WTC11 (cell line): ENCODE measurements around the gene APH1B. TPM values are rescaled to one million over a fixed set of nuclear protein-coding genes. Genes with fewer than 3 reads are reported as not detected.
A peak's percentile ranks its signal among the peaks of the same experiment; 100 is the strongest.

Source experiments
- ATAC-seq: fragments of 200-7000 bp; cut with Tn5 transposase; 2 replicates; pipeline ENCODE4 v1.10.0; 2021; ENCODE audit warnings: mild to moderate bottlenecking, moderate library complexity
- CTCF ChIA-PET: fragments of 300-600 bp; sonication (Branson Sonifier 250); formaldehyde crosslinking; loops from one replicate; lab custom pipeline; 2021; ENCODE audit warnings: antibody characterized with exemption; lab: Charles Lee
- POLR2A ChIA-PET: fragments of 350-600 bp; sonication (Branson Sonifier 250); formaldehyde crosslinking; loops from one replicate; lab custom pipeline; 2021; ENCODE audit warnings: antibody characterized with exemption; lab: Charles Lee
- DNase-seq: peaks from one replicate; pipeline ENCODE4 v3.0.0; 2021; ENCODE audit warnings: low spot score
- H3K27ac Mint-ChIP-seq: 2 replicates; pipeline ENCODE4 v1.8.0; 2021; ENCODE audit warnings: mixed read lengths
- H3K27me3 Mint-ChIP-seq: 2 replicates; pipeline ENCODE4 v1.8.0; 2021; ENCODE audit warnings: low read depth, mild to moderate bottlenecking, moderate library complexity, mixed read lengths
- H3K36me3 Mint-ChIP-seq: 2 replicates; pipeline ENCODE4 v1.8.0; 2021; ENCODE audit warnings: mixed read lengths
- H3K4me1 Mint-ChIP-seq: 2 replicates; pipeline ENCODE4 v1.8.0; 2022; ENCODE audit warnings: mixed read lengths
- H3K4me3 Mint-ChIP-seq: 2 replicates; pipeline ENCODE4 v1.8.0; 2021; ENCODE audit warnings: mild to moderate bottlenecking, moderate library complexity, mixed read lengths
- H3K9me3 Mint-ChIP-seq: 2 replicates; pipeline ENCODE4 v1.8.0; 2021; ENCODE audit warnings: mixed read lengths
- ATF1 ChIP-seq: sonication (generic); formaldehyde crosslinking; IDR thresholded peaks from 2 replicates; pipeline ENCODE4 v1.8.1; 2023; ENCODE audit warnings: mild to moderate bottlenecking, moderate library complexity, missing genetic modification reagents
- CREB1 ChIP-seq: sonication (generic); formaldehyde crosslinking; IDR thresholded peaks from 2 replicates; pipeline ENCODE4 v1.8.0; 2023; ENCODE audit warnings: mild to moderate bottlenecking, missing genetic modification reagents
- HMGA2 ChIP-seq: fragments of 250-450 bp; sonication (Bioruptor Pico); IDR thresholded peaks from 2 replicates; pipeline ENCODE4 v1.4.0; 2021; ENCODE audit warnings: mild to moderate bottlenecking, moderate library complexity
- HMGXB4 ChIP-seq: sonication (generic); formaldehyde crosslinking; IDR thresholded peaks from 2 replicates; pipeline ENCODE4 v1.8.1; 2023; ENCODE audit warnings: mild to moderate bottlenecking, moderate library complexity, missing genetic modification reagents
- IRF2 ChIP-seq: sonication (generic); formaldehyde crosslinking; IDR thresholded peaks from 2 replicates; pipeline ENCODE4 v1.8.0; 2022; ENCODE audit warnings: low read depth, missing genetic modification reagents, borderline replicate concordance
- JAZF1 ChIP-seq: fragments of 250-450 bp; sonication (Bioruptor Pico); IDR thresholded peaks from 2 replicates; pipeline ENCODE4 v1.9.0; 2021; ENCODE audit warnings: moderate library complexity, mild to moderate bottlenecking, inconsistent platforms
- MYBL2 ChIP-seq: sonication (generic); formaldehyde crosslinking; IDR thresholded peaks from 2 replicates; pipeline ENCODE4 v1.8.1; 2023; ENCODE audit warnings: mild to moderate bottlenecking, moderate library complexity, missing genetic modification reagents
- ZBTB43 ChIP-seq: sonication (generic); formaldehyde crosslinking; IDR thresholded peaks from 2 replicates; pipeline ENCODE4 v1.8.1; 2023; ENCODE audit warnings: mild to moderate bottlenecking, missing genetic modification reagents
- ZNF317 ChIP-seq: sonication (generic); formaldehyde crosslinking; IDR thresholded peaks from 2 replicates; pipeline ENCODE4 v1.8.1; 2023; ENCODE audit warnings: low read depth, mild to moderate bottlenecking, moderate library complexity, missing genetic modification reagents, borderline replicate concordance
- ZNF396 ChIP-seq: fragments of 250-450 bp; sonication (Bioruptor Pico); IDR thresholded peaks from 2 replicates; pipeline ENCODE4 v1.8.0; 2021; ENCODE audit warnings: mild to moderate bottlenecking, moderate library complexity, borderline replicate concordance
- total RNA-seq: library from RNA; stranded (reverse); gene quantifications from 3 replicates; pipeline ENCODE4 v1.2.3, GENCODE V29; 2021
- TF ChIP-seq, protein P1 (sequence below): sonication (generic); formaldehyde crosslinking; IDR thresholded peaks from 2 replicates; pipeline ENCODE4 v1.8.1; 2023; ENCODE audit warnings: mild to moderate bottlenecking, missing genetic modification reagents, moderate library complexity
- TF ChIP-seq, protein P2 (sequence below): sonication (generic); formaldehyde crosslinking; IDR thresholded peaks from 2 replicates; pipeline ENCODE4 v1.8.1; 2023; ENCODE audit warnings: mild to moderate bottlenecking, missing genetic modification reagents
- TF ChIP-seq, protein P3 (sequence below): sonication (generic); formaldehyde crosslinking; IDR thresholded peaks from 2 replicates; pipeline ENCODE4 v1.8.0; 2022; ENCODE audit warnings: missing genetic modification reagents

APH1B gene
- total RNA-seq, 1 experiment from 2014 or later, result 25.0 TPM

GRCh38 chr15:63338170-63338569 lies 60.8 kb downstream of the APH1B start:
- no peaks in the 10 kb centered on the region; the same call in 1 of the 2 replicates for H3K27me3 Mint-ChIP-seq
- no peaks in the 10 kb centered on the region for H3K36me3 Mint-ChIP-seq
- H3K27ac Mint-ChIP-seq, result no peak overlapping the region
- ATAC-seq, result no peak
- H3K4me3 Mint-ChIP-seq, result no peak overlapping the region
- POLR2A ChIA-PET, result no interaction called here
- peaks cover 44% of the 10 kb centered on the region for H3K4me1 Mint-ChIP-seq
- H3K9me3 Mint-ChIP-seq, result no peaks in the 10 kb centered on the region
- CTCF ChIA-PET, result interaction anchor here (0.7 to 2.7 kb wide), 3 partner anchors 12 to 64 kb away, joined by 3 to 9 read pairs (median 5); no protein-coding TSS in a partner anchor
- no peak for DNase-seq
- TF ChIP-seq HMGA2 (CRISPR knock-in tag), result no peak
- no peak for TF ChIP-seq ATF1 (CRISPR knock-in tag)
- TF ChIP-seq, protein P1, sequence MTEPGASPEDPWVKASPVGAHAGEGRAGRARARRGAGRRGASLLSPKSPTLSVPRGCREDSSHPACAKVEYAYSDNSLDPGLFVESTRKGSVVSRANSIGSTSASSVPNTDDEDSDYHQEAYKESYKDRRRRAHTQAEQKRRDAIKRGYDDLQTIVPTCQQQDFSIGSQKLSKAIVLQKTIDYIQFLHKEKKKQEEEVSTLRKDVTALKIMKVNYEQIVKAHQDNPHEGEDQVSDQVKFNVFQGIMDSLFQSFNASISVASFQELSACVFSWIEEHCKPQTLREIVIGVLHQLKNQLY (CRISPR knock-in tag), result no peak
- TF ChIP-seq ZNF317 (CRISPR knock-in tag), result no peak
- TF ChIP-seq IRF2, result no peak
- TF ChIP-seq CREB1 (CRISPR knock-in tag), result no peak
- TF ChIP-seq HMGXB4 (CRISPR knock-in tag), result no peak
- no peak for TF ChIP-seq JAZF1

- H3K27ac Mint-ChIP-seq, result no peak overlapping the region
- POLR2A ChIA-PET, result interaction anchor here (0.7 to 0.8 kb wide), 2 partner anchors 26 to 63 kb away, joined by 3 read pairs; no protein-coding TSS in a partner anchor
- CTCF ChIA-PET, result interaction anchor here (0.7 to 2.7 kb wide), 7 partner anchors 9 to 165 kb away, joined by 3 to 9 read pairs (median 3); partner anchors contain the start of gene USP3
- peak overlapping the region; percentile 44; the same call in 1 of the 2 replicates for H3K4me3 Mint-ChIP-seq
- H3K36me3 Mint-ChIP-seq, result no peaks in the 10 kb centered on the region
- no peak for TF ChIP-seq MYBL2
- TF ChIP-seq ZBTB43 (CRISPR knock-in tag), result no peak
- TF ChIP-seq, protein P2, sequence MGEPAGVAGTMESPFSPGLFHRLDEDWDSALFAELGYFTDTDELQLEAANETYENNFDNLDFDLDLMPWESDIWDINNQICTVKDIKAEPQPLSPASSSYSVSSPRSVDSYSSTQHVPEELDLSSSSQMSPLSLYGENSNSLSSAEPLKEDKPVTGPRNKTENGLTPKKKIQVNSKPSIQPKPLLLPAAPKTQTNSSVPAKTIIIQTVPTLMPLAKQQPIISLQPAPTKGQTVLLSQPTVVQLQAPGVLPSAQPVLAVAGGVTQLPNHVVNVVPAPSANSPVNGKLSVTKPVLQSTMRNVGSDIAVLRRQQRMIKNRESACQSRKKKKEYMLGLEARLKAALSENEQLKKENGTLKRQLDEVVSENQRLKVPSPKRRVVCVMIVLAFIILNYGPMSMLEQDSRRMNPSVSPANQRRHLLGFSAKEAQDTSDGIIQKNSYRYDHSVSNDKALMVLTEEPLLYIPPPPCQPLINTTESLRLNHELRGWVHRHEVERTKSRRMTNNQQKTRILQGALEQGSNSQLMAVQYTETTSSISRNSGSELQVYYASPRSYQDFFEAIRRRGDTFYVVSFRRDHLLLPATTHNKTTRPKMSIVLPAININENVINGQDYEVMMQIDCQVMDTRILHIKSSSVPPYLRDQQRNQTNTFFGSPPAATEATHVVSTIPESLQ (CRISPR knock-in tag), result no peak
- TF ChIP-seq ZNF396 (CRISPR knock-in tag), result no peak
- TF ChIP-seq, protein P3, sequence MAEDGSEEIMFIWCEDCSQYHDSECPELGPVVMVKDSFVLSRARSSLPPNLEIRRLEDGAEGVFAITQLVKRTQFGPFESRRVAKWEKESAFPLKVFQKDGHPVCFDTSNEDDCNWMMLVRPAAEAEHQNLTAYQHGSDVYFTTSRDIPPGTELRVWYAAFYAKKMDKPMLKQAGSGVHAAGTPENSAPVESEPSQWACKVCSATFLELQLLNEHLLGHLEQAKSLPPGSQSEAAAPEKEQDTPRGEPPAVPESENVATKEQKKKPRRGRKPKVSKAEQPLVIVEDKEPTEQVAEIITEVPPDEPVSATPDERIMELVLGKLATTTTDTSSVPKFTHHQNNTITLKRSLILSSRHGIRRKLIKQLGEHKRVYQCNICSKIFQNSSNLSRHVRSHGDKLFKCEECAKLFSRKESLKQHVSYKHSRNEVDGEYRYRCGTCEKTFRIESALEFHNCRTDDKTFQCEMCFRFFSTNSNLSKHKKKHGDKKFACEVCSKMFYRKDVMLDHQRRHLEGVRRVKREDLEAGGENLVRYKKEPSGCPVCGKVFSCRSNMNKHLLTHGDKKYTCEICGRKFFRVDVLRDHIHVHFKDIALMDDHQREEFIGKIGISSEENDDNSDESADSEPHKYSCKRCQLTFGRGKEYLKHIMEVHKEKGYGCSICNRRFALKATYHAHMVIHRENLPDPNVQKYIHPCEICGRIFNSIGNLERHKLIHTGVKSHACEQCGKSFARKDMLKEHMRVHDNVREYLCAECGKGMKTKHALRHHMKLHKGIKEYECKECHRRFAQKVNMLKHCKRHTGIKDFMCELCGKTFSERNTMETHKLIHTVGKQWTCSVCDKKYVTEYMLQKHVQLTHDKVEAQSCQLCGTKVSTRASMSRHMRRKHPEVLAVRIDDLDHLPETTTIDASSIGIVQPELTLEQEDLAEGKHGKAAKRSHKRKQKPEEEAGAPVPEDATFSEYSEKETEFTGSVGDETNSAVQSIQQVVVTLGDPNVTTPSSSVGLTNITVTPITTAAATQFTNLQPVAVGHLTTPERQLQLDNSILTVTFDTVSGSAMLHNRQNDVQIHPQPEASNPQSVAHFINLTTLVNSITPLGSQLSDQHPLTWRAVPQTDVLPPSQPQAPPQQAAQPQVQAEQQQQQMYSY, result no peak
- TF ChIP-seq, all 79 proteins: peak for 0
- no peaks in the 10 kb centered on the region; the same call in 1 of the 2 replicates for H3K27me3 Mint-ChIP-seq
- H3K9me3 Mint-ChIP-seq, result no peaks in the 10 kb centered on the region
- DNase-seq (no peak), ATAC-seq (no peak; the same call in 1 of the 2 replicates)
- peaks cover 52% of the 10 kb centered on the region for H3K4me1 Mint-ChIP-seq
Measured at GRCh38 chr15:63339006-63339766, 61.8 kb downstream of the APH1B start.
